Uterus (tissue), 4 donors: ENCODE measurements around the gene HSPA12B. TPM values are rescaled to one million over a fixed set of nuclear protein-coding genes. Genes with fewer than 3 reads are reported as not detected.

Experiments used
- DNase-seq, 2 donors: peaks; one replicate each; pipeline ENCODE4 v3.0.0-alpha.2; 2019 to 2020
- H3K27ac ChIP-seq, 2 donors: fragments of 200-600 bp; sonication (generic); 1 replicate in 1 of 2; 2 replicates in 1 of 2; pipeline ENCODE4 v1.5.1; 2016 to 2018
- H3K27me3 ChIP-seq, 2 donors: fragments of 200-600 bp; sonication (generic); one replicate each; pipeline ENCODE4 v1.5.1; 2018 to 2019; ENCODE audit warnings: control low read depth in 1 of 2
- H3K36me3 ChIP-seq, 2 donors: fragments of 200-600 bp; sonication (generic); one replicate each; pipeline ENCODE4 v1.5.1; 2019; ENCODE audit warnings: control low read depth in 1 of 2
- H3K4me1 ChIP-seq, 2 donors: fragments of 200-600 bp; sonication (generic); one replicate each; pipeline ENCODE4 v1.5.1; 2018 to 2019; ENCODE audit warnings: control low read depth in 1 of 2
- H3K4me3 ChIP-seq, 2 donors: fragments of 200-600 bp; sonication (generic); 1 replicate in 1 of 2; 2 replicates in 1 of 2; pipeline ENCODE4 v1.5.1; 2018 to 2019; ENCODE audit warnings: mild to moderate bottlenecking in 1 of 2
- H3K9me3 ChIP-seq, 2 donors: fragments of 200-600 bp; sonication (generic); one replicate each; pipeline ENCODE4 v1.5.1; 2019; ENCODE audit warnings: control low read depth in 1 of 2
- POLR2A ChIP-seq, 2 donors: fragments of 450-650 bp; IDR thresholded peaks; one replicate each; pipeline ENCODE4 v1.6.1; 2016; ENCODE audit warnings: antibody characterized with exemption in 2 of 2, mild to moderate bottlenecking in 1 of 2, moderate library complexity in 1 of 2
- intact Hi-C: fragments of 100-400 bp; cut with DNase I; formaldehyde crosslinking; loops from one replicate; pipeline ENCODE4 v1.15.1; 2023; ENCODE audit warnings: low total_unique reads
- total RNA-seq, 4 donors: library from RNA; depleted of rRNA in 3 of 4; stranded (reverse); fragments of >200 nt in 3 of 4; gene quantifications; one replicate each; pipeline versions ENCODE4 v1.1.0 to v1.2.4, GENCODE V29; 2014 to 2023
- TF ChIP-seq, protein P1 (sequence below), 4 experiments: fragments of 200-600 bp in 2 of 4; fragments of 450-650 bp in 2 of 4; sonication (generic) in 2 of 4; IDR thresholded peaks; one replicate each; pipeline ENCODE4 v1.5.1; 2016 to 2019; ENCODE audit warnings: antibody characterized with exemption in 4 of 4, mild to moderate bottlenecking in 2 of 4, moderate library complexity in 1 of 4
- donor health status: DM: yes; HTN: yes; CAD: no.

HSPA12B gene
- total RNA-seq, 4 donors from 2014 or later = 4.7 to 46.2 (median 27.6) TPM

- no peaks in the 10 kb centered on the region for H3K36me3 ChIP-seq
- no peak overlapping the region for H3K4me3 ChIP-seq
- H3K27me3 ChIP-seq = no peaks in the 10 kb centered on the region
- DNase-seq = no peak
- H3K27ac ChIP-seq = no peak overlapping the region
- intact Hi-C loops = no loop called here
- TF ChIP-seq POLR2A (IDR thresholded peaks at IDR 0.05) = no peak
- no peaks in the 10 kb centered on the region for H3K9me3 ChIP-seq
- no peaks in the 10 kb centered on the region for H3K4me1 ChIP-seq
Observed at GRCh38 chr20:3720626-3721025, 11.9 kb upstream of the HSPA12B start.

- Histone ChIP-seq H3K27ac (no peak overlapping the region), H3K27me3 (no peaks in the 10 kb centered on the region), H3K4me1 (no peaks in the 10 kb centered on the region), H3K36me3 (no peaks in the 10 kb centered on the region), H3K4me3 (no peak overlapping the region), H3K9me3 (no peaks in the 10 kb centered on the region)
- no peak for DNase-seq
- intact Hi-C loops = no loop called here
- TF ChIP-seq, protein P1, sequence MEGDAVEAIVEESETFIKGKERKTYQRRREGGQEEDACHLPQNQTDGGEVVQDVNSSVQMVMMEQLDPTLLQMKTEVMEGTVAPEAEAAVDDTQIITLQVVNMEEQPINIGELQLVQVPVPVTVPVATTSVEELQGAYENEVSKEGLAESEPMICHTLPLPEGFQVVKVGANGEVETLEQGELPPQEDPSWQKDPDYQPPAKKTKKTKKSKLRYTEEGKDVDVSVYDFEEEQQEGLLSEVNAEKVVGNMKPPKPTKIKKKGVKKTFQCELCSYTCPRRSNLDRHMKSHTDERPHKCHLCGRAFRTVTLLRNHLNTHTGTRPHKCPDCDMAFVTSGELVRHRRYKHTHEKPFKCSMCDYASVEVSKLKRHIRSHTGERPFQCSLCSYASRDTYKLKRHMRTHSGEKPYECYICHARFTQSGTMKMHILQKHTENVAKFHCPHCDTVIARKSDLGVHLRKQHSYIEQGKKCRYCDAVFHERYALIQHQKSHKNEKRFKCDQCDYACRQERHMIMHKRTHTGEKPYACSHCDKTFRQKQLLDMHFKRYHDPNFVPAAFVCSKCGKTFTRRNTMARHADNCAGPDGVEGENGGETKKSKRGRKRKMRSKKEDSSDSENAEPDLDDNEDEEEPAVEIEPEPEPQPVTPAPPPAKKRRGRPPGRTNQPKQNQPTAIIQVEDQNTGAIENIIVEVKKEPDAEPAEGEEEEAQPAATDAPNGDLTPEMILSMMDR (IDR thresholded peaks at IDR 0.05) = no peak
- no peak for TF ChIP-seq POLR2A (IDR thresholded peaks at IDR 0.05)
Observed at GRCh38 chr20:3721912-3722311, 10.6 kb upstream of the HSPA12B start.

DNA sequence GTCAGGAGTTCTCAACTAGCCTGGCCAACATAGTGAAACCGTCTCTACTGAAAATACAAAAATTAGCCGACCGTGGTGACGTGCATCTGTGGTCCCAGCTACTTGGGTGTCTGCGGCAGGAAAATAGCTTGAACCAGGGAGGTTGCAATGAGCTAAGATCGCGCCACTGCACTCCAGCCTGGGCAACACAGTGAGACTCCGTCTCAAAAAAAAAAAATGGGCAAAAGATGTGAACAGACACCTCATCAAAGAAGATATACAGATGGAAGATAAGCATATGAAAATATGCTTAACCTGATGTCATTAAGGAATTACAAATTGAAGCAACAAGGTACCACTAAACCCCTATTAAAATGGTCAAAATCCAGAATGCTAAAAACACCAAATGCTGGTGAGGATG lies 9.2 kb upstream of the HSPA12B start:
- no peaks in the 10 kb centered on the region for H3K9me3 ChIP-seq
- no peak overlapping the region for H3K27ac ChIP-seq
- H3K27me3 ChIP-seq = no peaks in the 10 kb centered on the region
- DNase-seq = no peak
- intact Hi-C loops = no loop called here
- TF ChIP-seq POLR2A (IDR thresholded peaks at IDR 0.05) = no peak
- TF ChIP-seq, protein P1 (IDR thresholded peaks at IDR 0.05) = no peak
- H3K4me3 ChIP-seq = no peak overlapping the region
- no peaks in the 10 kb centered on the region for H3K4me1 ChIP-seq
- H3K36me3 ChIP-seq = no peaks in the 10 kb centered on the region

DNA sequence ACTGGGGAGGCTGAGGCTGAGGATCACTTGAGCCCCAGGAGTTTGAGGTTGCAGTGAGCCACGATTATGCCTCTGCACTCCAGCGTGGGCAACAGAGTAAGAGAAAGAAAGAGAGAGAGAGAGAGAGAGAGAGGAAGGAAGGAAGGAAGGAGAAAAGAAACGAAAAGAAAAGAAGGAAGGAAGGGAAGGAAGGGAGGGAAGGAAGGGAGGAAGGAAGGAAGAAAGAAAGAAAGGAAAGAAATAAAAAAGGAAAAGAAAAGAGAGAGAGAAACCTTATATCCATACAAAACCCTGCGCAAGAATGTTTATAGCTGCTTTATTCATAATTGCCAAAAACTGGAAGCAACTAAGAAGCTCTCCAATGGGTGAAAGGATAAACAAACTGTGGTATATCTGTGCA lies 8.1 kb upstream of the HSPA12B start:
- H3K4me3 ChIP-seq = no peak overlapping the region
- no peak for TF ChIP-seq POLR2A (IDR thresholded peaks at IDR 0.05)
- H3K9me3 ChIP-seq = no peaks in the 10 kb centered on the region
- no peaks in the 10 kb centered on the region for H3K4me1 ChIP-seq
- H3K27ac ChIP-seq = no peak overlapping the region
- intact Hi-C loops = no loop called here
- no peak for DNase-seq
- H3K27me3 ChIP-seq = no peaks in the 10 kb centered on the region
- H3K36me3 ChIP-seq = no peaks in the 10 kb centered on the region

GRCh38 chr20:3727401-3728021 lies 5.0 kb upstream of the HSPA12B start:
- peak overlapping the region; percentile 87 to 95 for H3K27ac ChIP-seq
- no peaks in the 10 kb centered on the region for H3K36me3 ChIP-seq
- peak overlapping the region in 1 of 2 donors; percentile 16 for H3K4me3 ChIP-seq
- peaks cover 0 to 4% of the 10 kb centered on the region in 2 donors for H3K4me1 ChIP-seq
- H3K27me3 ChIP-seq = no peaks in the 10 kb centered on the region
- intact Hi-C loops = no loop called here
- H3K9me3 ChIP-seq = no peaks in the 10 kb centered on the region
- TF ChIP-seq, protein P1 (IDR thresholded peaks at IDR 0.05) = peak in 1 of 4 experiments; percentile 16
- TF ChIP-seq POLR2A (IDR thresholded peaks at IDR 0.05) = peak; percentile 16
- DNase-seq = peak; percentile 72 to 75

GRCh38 chr20:3728354-3728753 lies 4.1 kb upstream of the HSPA12B start:
- DNase-seq = no peak
- H3K4me3 ChIP-seq = no peak overlapping the region
- no peaks in the 10 kb centered on the region for H3K27me3 ChIP-seq
- no peaks in the 10 kb centered on the region for H3K9me3 ChIP-seq
- TF ChIP-seq POLR2A (IDR thresholded peaks at IDR 0.05) = no peak
- TF ChIP-seq, protein P1 (IDR thresholded peaks at IDR 0.05) = no peak
- H3K4me1 ChIP-seq = peaks cover 0 to 5% of the 10 kb centered on the region in 2 donors
- H3K27ac ChIP-seq = peak overlapping the region; percentile 87 to 95
- intact Hi-C loops = no loop called here
- H3K36me3 ChIP-seq = no peaks in the 10 kb centered on the region
